HG02588 (cell line): Measurements from ENCODE around the gene UIMC1.

Experiments used
- ATAC-seq: cut with Tn5 transposase; IDR thresholded peaks from one replicate; pipeline ENCODE4 v1.9.1; 2021; ENCODE audit warnings: mild to moderate bottlenecking, moderate library complexity; ENCODE audit not compliant: unreplicated experiment

The UIMC1 gene

GRCh38 chr5:176955895-176956294, 50.7 kb downstream of the UIMC1 start:
- no peak for ATAC-seq

GRCh38 chr5:176954050-176954449, 52.5 kb downstream of the UIMC1 start:
- ATAC-seq, result no peak

GRCh38 chr5:176952531-176953193, 53.9 kb downstream of the UIMC1 start:
- ATAC-seq, result no peak

GRCh38 chr5:176948458-176948857, 58.1 kb downstream of the UIMC1 start:
- ATAC-seq, result no peak

GRCh38 chr5:176947847-176948246, 58.7 kb downstream of the UIMC1 start:
- ATAC-seq, result no peak

GRCh38 chr5:176944268-176944667, 62.3 kb downstream of the UIMC1 start:
- ATAC-seq, result no peak

- no peak for ATAC-seq
Observed at GRCh38 chr5:176943816-176944215, 62.8 kb downstream of the UIMC1 start.

- ATAC-seq, result no peak
Observed at GRCh38 chr5:176941951-176942350, 64.6 kb downstream of the UIMC1 start.

- ATAC-seq, result no peak
Observed at GRCh38 chr5:176938472-176938871, 68.1 kb downstream of the UIMC1 start.

- no peak for ATAC-seq
Observed at GRCh38 chr5:176935017-176935416, 71.6 kb downstream of the UIMC1 start.

- ATAC-seq, result no peak
Observed at GRCh38 chr5:176934309-176934930, 72.2 kb downstream of the UIMC1 start.

- no peak for ATAC-seq
Observed at GRCh38 chr5:176929654-176930053, 76.9 kb downstream of the UIMC1 start.

GRCh38 chr5:176927562-176927961, 79.0 kb downstream of the UIMC1 start:
- no peak for ATAC-seq

- ATAC-seq, result no peak
Observed at GRCh38 chr5:176922817-176923216, 83.8 kb downstream of the UIMC1 start.

- ATAC-seq, result no peak
Observed at GRCh38 chr5:176921714-176922113, 84.9 kb downstream of the UIMC1 start.

GRCh38 chr5:176918613-176919012, 88.0 kb downstream of the UIMC1 start:
- no peak for ATAC-seq

- no peak for ATAC-seq
Observed at GRCh38 chr5:176916337-176916736, 90.2 kb downstream of the UIMC1 start.

- no peak for ATAC-seq
Observed at GRCh38 chr5:176915906-176916305, 90.7 kb downstream of the UIMC1 start.

GRCh38 chr5:176912115-176912514, 94.5 kb downstream of the UIMC1 start:
- no peak for ATAC-seq

- ATAC-seq, result no peak
Observed at GRCh38 chr5:176908675-176909368, 97.8 kb downstream of the UIMC1 start.

GRCh38 chr5:176906796-176907195, 99.8 kb downstream of the UIMC1 start:
- ATAC-seq, result no peak

GRCh38 chr5:176906126-176906525, 100.5 kb downstream of the UIMC1 start:
- no peak for ATAC-seq
